Cardiac muscle cell (in vitro differentiated cells and primary cell): Measurements from ENCODE around the gene PLXNA1. TPM values are rescaled to one million over a fixed set of nuclear protein-coding genes. Genes with fewer than 3 reads are reported as not detected.

Source experiments
- DNase-seq, 2 donors: peaks; one replicate each; pipeline versions ENCODE4 v3.0.0 to v3.0.0-alpha.2; 2010 to 2017; ENCODE audit warnings: low read depth in 1 of 2, low spot score in 1 of 2
- H3K27ac ChIP-seq: fragments of 200-600 bp; sonication (generic); 2 replicates; pipeline ENCODE4 v1.5.1; 2016
- H3K27me3 ChIP-seq: fragments of 200-600 bp; sonication (generic); 2 replicates; pipeline ENCODE4 v1.6.0; 2016; ENCODE audit warnings: control low read depth
- H3K36me3 ChIP-seq: fragments of 200-600 bp; sonication (generic); 2 replicates; pipeline ENCODE4 v1.5.1; 2016; ENCODE audit warnings: control low read depth
- H3K4me1 ChIP-seq: fragments of 200-600 bp; sonication (generic); 2 replicates; pipeline ENCODE4 v1.8.1; 2017; ENCODE audit warnings: low read depth, mild to moderate bottlenecking, mixed run types
- H3K4me3 ChIP-seq: fragments of 200-600 bp; sonication (generic); 2 replicates; pipeline ENCODE4 v1.5.1; 2016; ENCODE audit warnings: mild to moderate bottlenecking
- H3K9me3 ChIP-seq: fragments of 200-600 bp; sonication (generic); 2 replicates; pipeline ENCODE4 v1.5.1; 2017; ENCODE audit warnings: low read depth, mild to moderate bottlenecking, control low read depth
- CTCF ChIP-seq: IDR thresholded peaks from 2 replicates; pipeline ENCODE4 v1.5.1; 2012; ENCODE audit warnings: low read depth, mild to moderate bottlenecking, low read length
- polyA plus RNA-seq: library from polyadenylated mRNA; unstranded; fragments of >200 nt; fragmentation: Nextera tagmentation; extraction: Ambion mirVana; gene quantifications from 2 replicates; pipeline ENCODE4 v1.2.1, GENCODE V29; 2016
- total RNA-seq: library from RNA; depleted of rRNA; stranded (reverse); fragments of >200 nt; gene quantifications from 2 replicates; pipeline ENCODE4 v1.2.3, GENCODE V29; 2016

Gene PLXNA1
- total and polyA plus RNA-seq, 2 experiments from 2014 or later: 19.5 to 71.0 TPM

- no peak overlapping the region for H3K27ac ChIP-seq
- no peaks in the 10 kb centered on the region for H3K27me3 ChIP-seq
- no peaks in the 10 kb centered on the region for H3K9me3 ChIP-seq
- no peak overlapping the region for H3K4me3 ChIP-seq
- H3K4me1 ChIP-seq: no peaks in the 10 kb centered on the region
- H3K36me3 ChIP-seq: no peaks in the 10 kb centered on the region
- no peak for DNase-seq
- no peak for TF ChIP-seq CTCF
These were observed 12.0 kb upstream of the PLXNA1 start for GRCh38 chr3:126970921-126971320.

GRCh38 chr3:126971891-126972351 is 11.0 kb upstream of the PLXNA1 start:
- H3K27me3 ChIP-seq: no peaks in the 10 kb centered on the region
- no peak overlapping the region for H3K27ac ChIP-seq
- H3K36me3 ChIP-seq: no peaks in the 10 kb centered on the region
- H3K4me3 ChIP-seq: no peak overlapping the region
- DNase-seq: peak in 1 of 2 donors; percentile 84
- H3K9me3 ChIP-seq: no peaks in the 10 kb centered on the region
- H3K4me1 ChIP-seq: no peaks in the 10 kb centered on the region
- no peak for TF ChIP-seq CTCF

DNA sequence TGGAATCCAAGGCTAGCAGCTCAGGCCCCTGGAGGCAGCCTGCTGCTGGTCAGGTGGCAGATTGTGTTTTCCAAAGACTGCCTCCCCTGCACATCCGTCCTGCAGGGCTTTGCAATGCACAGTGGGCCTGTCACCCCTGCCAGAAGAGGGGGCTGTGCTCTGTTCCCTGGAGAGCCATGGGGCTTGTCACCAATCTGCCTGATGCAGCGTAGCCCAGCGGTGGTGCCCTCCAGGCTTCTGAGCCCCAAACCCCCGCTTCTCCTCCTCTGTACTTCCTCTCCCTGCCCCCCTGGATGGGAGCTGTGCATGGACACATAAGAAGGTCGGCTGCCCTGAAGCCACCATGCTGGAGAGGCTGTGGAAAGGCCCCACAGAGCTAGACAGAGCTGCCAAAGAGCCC is 10.0 kb upstream of the PLXNA1 start:
- TF ChIP-seq CTCF: no peak

DNA sequence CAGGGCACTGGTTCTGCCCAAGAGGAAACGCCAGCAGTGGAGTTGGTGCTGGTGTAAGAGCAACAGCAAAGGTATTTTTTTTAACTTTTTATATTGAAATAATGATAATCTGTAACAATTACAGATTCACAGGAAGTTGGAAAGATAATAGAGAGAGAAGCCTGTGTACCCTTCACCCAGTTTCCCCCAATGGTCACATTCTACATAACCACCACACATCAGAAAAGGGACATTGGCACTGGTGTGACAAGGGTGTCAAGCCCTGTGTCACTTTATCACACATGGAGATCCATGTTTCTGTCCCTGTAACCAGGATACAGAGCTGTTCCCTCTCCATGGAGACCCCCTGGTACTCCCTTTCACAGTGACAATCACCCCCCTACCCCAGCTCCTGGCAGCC is 9.1 kb upstream of the PLXNA1 start:
- no peaks in the 10 kb centered on the region for H3K27me3 ChIP-seq
- H3K27ac ChIP-seq: no peak overlapping the region
- no peak for DNase-seq
- H3K36me3 ChIP-seq: no peaks in the 10 kb centered on the region
- no peaks in the 10 kb centered on the region for H3K4me1 ChIP-seq
- H3K4me3 ChIP-seq: no peak overlapping the region
- TF ChIP-seq CTCF: no peak
- H3K9me3 ChIP-seq: no peaks in the 10 kb centered on the region

More for the DNA sequence above, 10.0 kb upstream of the PLXNA1 start:
- no peaks in the 10 kb centered on the region for H3K9me3 ChIP-seq
- DNase-seq: no peak
- no peaks in the 10 kb centered on the region for H3K36me3 ChIP-seq
- H3K27ac ChIP-seq: no peak overlapping the region
- no peaks in the 10 kb centered on the region for H3K27me3 ChIP-seq
- H3K4me1 ChIP-seq: no peaks in the 10 kb centered on the region
- H3K4me3 ChIP-seq: no peak overlapping the region

DNA sequence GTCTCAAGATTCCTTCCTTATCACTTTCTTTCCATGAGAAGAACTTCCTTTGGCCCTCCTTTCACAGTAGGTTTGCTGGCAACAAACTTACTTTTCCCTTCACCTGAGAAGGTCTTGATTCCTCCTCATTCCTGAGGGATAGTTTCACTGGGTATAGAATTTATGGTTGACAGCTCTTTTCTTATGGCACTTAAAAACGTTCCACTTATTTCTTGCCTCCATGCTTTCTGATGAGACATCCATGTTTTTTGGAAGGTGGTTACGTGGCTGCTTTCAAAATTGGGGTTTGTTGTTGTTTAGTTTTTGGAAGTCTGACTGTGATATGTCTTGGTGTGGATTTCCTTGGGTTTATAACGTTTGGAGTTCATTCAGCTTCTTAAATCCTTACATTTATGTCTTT is 8.2 kb upstream of the PLXNA1 start:
- Histone ChIP-seq H3K4me1 (no peaks in the 10 kb centered on the region), H3K27ac (no peak overlapping the region), H3K36me3 (no peaks in the 10 kb centered on the region), H3K4me3 (no peak overlapping the region), H3K27me3 (no peaks in the 10 kb centered on the region), H3K9me3 (no peaks in the 10 kb centered on the region)
- no peak for TF ChIP-seq CTCF
- no peak for DNase-seq

DNA sequence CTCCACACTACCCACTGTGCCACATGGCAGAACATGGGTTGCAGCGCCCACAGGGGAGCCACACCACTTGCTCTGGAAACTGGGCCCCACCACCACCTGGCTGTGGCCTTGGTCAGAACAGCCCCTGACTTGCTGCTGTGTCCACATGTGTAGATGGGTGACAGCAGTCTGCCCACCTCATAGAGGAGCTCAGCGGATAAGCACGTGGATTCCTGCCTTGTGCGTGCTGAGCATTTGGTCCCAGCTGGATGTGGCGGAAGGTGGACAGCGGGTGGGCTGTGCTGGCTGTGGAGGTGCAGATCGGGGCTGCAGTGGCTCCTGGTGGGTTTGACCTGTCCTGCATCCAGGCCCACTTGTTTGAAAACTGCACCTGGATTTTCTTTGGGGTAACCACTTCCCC is 6.0 kb upstream of the PLXNA1 start:
- DNase-seq: no peak
- Histone ChIP-seq H3K36me3 (no peaks in the 10 kb centered on the region), H3K27me3 (peaks cover 4% of the 10 kb centered on the region), H3K9me3 (no peaks in the 10 kb centered on the region), H3K4me1 (no peaks in the 10 kb centered on the region), H3K27ac (no peak overlapping the region), H3K4me3 (no peak overlapping the region)
- TF ChIP-seq CTCF: no peak
